HEK293 (cell line): ENCODE results near the gene TLE3.

Source experiments
- BCL11B ChIP-seq: fragments of 450-650 bp; formaldehyde crosslinking; IDR thresholded peaks from 2 replicates; pipeline ENCODE4 v1.5.1; 2016; ENCODE audit warnings: low read depth, missing biosample characterization, missing genetic modification characterization
- HOXA7 ChIP-seq: sonication (generic); formaldehyde crosslinking; IDR thresholded peaks from 2 replicates; pipeline ENCODE4 v1.8.1; 2022; ENCODE audit warnings: missing genetic modification reagents, borderline replicate concordance
- TCF7L2 ChIP-seq: IDR thresholded peaks from 2 replicates; pipeline ENCODE4 v1.6.1; 2011; ENCODE audit warnings: low read depth, mild to moderate bottlenecking, inconsistent platforms, low read length, moderate library complexity, borderline replicate concordance
- ZNF10 ChIP-seq: fragments of 450-650 bp; formaldehyde crosslinking; IDR thresholded peaks from 2 replicates; pipeline ENCODE4 v1.5.1; 2017; ENCODE audit warnings: missing biosample characterization, missing genetic modification characterization
- ZNF114 ChIP-seq: fragments of 450-650 bp; formaldehyde crosslinking; IDR thresholded peaks from 2 replicates; pipeline ENCODE4 v1.5.0; 2017; ENCODE audit warnings: missing biosample characterization, missing genetic modification characterization
- ZNF140 ChIP-seq: fragments of 450-650 bp; formaldehyde crosslinking; IDR thresholded peaks from 2 replicates; pipeline ENCODE4 v1.5.1; 2016; ENCODE audit warnings: missing biosample characterization, missing genetic modification characterization
- ZNF2 ChIP-seq: fragments of 450-650 bp; formaldehyde crosslinking; IDR thresholded peaks from 2 replicates; pipeline ENCODE4 v1.5.1; 2016; ENCODE audit warnings: missing biosample characterization, missing genetic modification characterization
- ZNF274 ChIP-seq, 2 experiments: fragments of 200-500 bp in 1 of 2; fragments of 450-650 bp in 1 of 2; sonication (Bioruptor generic) in 1 of 2; formaldehyde crosslinking in 1 of 2; IDR thresholded peaks; 2 replicates each; pipeline versions ENCODE4 v1.5.1 to v1.6.1; 2014 to 2016; ENCODE audit warnings: borderline replicate concordance in 1 of 2, inconsistent platforms in 1 of 2, low read length in 1 of 2, missing biosample characterization in 1 of 2, missing genetic modification characterization in 1 of 2
- ZNF561 ChIP-seq: fragments of 450-650 bp; IDR thresholded peaks from 2 replicates; pipeline ENCODE4 v1.5.1; 2018; ENCODE audit warnings: missing biosample characterization, missing genetic modification characterization, borderline replicate concordance
- ZNF600 ChIP-seq: fragments of 450-650 bp; formaldehyde crosslinking; IDR thresholded peaks from 2 replicates; pipeline ENCODE4 v1.5.1; 2016; ENCODE audit warnings: missing biosample characterization, missing genetic modification characterization
- ZNF623 ChIP-seq: fragments of 450-650 bp; formaldehyde crosslinking; IDR thresholded peaks from 2 replicates; pipeline ENCODE4 v1.5.1; 2016; ENCODE audit warnings: missing biosample characterization, missing genetic modification characterization
- ZNF629 ChIP-seq: fragments of 450-650 bp; formaldehyde crosslinking; IDR thresholded peaks from 2 replicates; pipeline ENCODE4 v1.5.1; 2017; ENCODE audit warnings: missing biosample characterization, missing genetic modification characterization
- ZNF654 ChIP-seq: fragments of 450-650 bp; formaldehyde crosslinking; IDR thresholded peaks from 2 replicates; pipeline ENCODE4 v1.5.1; 2016; ENCODE audit warnings: low read depth, missing biosample characterization, missing genetic modification characterization
- ZNF707 ChIP-seq: fragments of 450-650 bp; formaldehyde crosslinking; IDR thresholded peaks from 2 replicates; pipeline ENCODE4 v1.5.1; 2016; ENCODE audit warnings: missing biosample characterization, missing genetic modification characterization
- ZNF747 ChIP-seq: fragments of 450-650 bp; formaldehyde crosslinking; IDR thresholded peaks from 2 replicates; pipeline ENCODE4 v1.5.1; 2016; ENCODE audit warnings: missing biosample characterization, missing genetic modification characterization
- ZNF776 ChIP-seq: fragments of 450-650 bp; formaldehyde crosslinking; IDR thresholded peaks from 2 replicates; pipeline ENCODE4 v1.5.0; 2017; ENCODE audit warnings: missing biosample characterization, missing genetic modification characterization, borderline replicate concordance
- ZSCAN16 ChIP-seq: fragments of 450-650 bp; formaldehyde crosslinking; IDR thresholded peaks from 2 replicates; pipeline ENCODE4 v1.5.1; 2016; ENCODE audit warnings: missing biosample characterization, missing genetic modification characterization
- ZSCAN30 ChIP-seq: fragments of 450-650 bp; IDR thresholded peaks from 2 replicates; pipeline ENCODE4 v1.5.1; 2018; ENCODE audit warnings: missing biosample characterization, mild to moderate bottlenecking, missing genetic modification characterization, moderate library complexity
- TF ChIP-seq, protein P1 (sequence below): fragments of 450-650 bp; formaldehyde crosslinking; IDR thresholded peaks from 2 replicates; pipeline ENCODE4 v1.5.1; 2016; ENCODE audit warnings: missing biosample characterization, missing genetic modification characterization
- TF ChIP-seq, protein P2 (sequence below): fragments of 450-650 bp; formaldehyde crosslinking; IDR thresholded peaks from 2 replicates; pipeline ENCODE4 v1.5.1; 2016; ENCODE audit warnings: missing biosample characterization, missing genetic modification characterization
- TF ChIP-seq, protein P3 (sequence below): fragments of 450-650 bp; formaldehyde crosslinking; IDR thresholded peaks from 2 replicates; pipeline ENCODE4 v1.5.1; 2016; ENCODE audit warnings: missing biosample characterization, missing genetic modification characterization
- TF ChIP-seq, protein P4 (sequence below): fragments of 450-650 bp; formaldehyde crosslinking; IDR thresholded peaks from 2 replicates; pipeline ENCODE4 v1.5.1; 2017; ENCODE audit warnings: missing biosample characterization, missing genetic modification characterization
- TF ChIP-seq, protein P5 (sequence below): fragments of 450-650 bp; formaldehyde crosslinking; IDR thresholded peaks from 2 replicates; pipeline ENCODE4 v1.5.1; 2017; ENCODE audit warnings: missing biosample characterization, missing genetic modification characterization
- TF ChIP-seq, protein P6 (sequence below): fragments of 450-650 bp; formaldehyde crosslinking; IDR thresholded peaks from 2 replicates; pipeline ENCODE4 v1.5.0; 2017; ENCODE audit warnings: missing biosample characterization, missing genetic modification characterization, borderline replicate concordance
- TF ChIP-seq, protein P7 (sequence below): fragments of 450-650 bp; formaldehyde crosslinking; IDR thresholded peaks from 2 replicates; pipeline ENCODE4 v1.5.1; 2016; ENCODE audit warnings: missing biosample characterization, missing genetic modification characterization

Gene TLE3

DNA sequence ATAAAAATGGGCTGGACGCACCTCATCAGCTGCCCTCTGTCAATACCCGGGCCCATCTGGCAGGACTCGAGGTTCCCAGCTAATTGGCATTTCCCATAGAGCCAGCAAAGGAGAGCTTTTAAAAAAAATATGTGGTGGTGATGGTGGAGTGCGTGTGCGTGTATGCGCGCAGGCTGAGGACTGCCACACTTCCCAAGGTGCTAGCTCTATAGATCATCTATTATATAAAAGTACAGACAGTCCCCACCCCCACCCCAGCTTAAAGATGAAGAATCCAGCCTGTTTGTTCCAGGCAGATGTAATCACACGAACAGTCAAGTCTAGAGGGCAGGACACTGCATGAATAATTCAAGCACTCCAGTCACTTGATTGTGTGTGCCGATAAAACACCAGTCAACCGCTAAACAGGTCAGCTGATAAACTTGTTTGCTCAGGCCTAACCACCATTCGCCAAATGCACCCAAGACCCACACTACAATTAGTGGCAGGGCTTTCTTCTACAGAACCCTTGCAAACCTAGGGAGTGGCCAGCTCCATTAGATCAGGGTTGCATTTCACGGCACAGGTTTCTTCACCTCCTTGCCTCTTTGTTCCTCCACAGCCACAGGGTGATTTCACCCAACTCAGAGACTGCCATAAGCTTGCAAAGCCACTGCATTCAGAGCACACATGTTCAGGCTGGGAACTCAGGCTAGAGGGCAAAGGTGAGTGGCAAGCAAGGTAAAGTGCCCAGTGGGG is 5.8 kb downstream of the TLE3 start (continued):
- TF ChIP-seq ZNF10 (tag by site-specific recombination) (no peak), ZNF600 (peak; percentile 80), ZNF747 (no peak), ZSCAN16 (tag by site-specific recombination) (peak; percentile 58; the same call in 1 of the 2 replicates), TCF7L2 (peak; percentile 50; the same call in 1 of the 2 replicates), ZNF629 (tag by site-specific recombination) (peak; percentile 85), ZSCAN30 (tag by site-specific recombination) (peak; percentile 56; the same call in 1 of the 2 replicates), ZNF140 (tag by site-specific recombination) (no peak), ZNF707 (tag by site-specific recombination) (no peak), BCL11B (tag by site-specific recombination) (no peak), ZNF776 (tag by site-specific recombination) (no peak), ZNF2 (tag by site-specific recombination) (peak; percentile 44; the same call in 1 of the 2 replicates), ZNF654 (tag by site-specific recombination) (no peak), ZNF274 (IDR thresholded peaks at IDR 0.05; ENCODE audit: low read length) (no peak), ZNF274 (tag by site-specific recombination; IDR thresholded peaks at IDR 0.05; ENCODE audit: borderline replicate concordance) (no peak), ZNF561 (0 out of 2 replicates have a peak, but pooled peaks have one; percentile 38), HOXA7 (CRISPR knock-in tag) (no peak), ZNF623 (tag by site-specific recombination) (no peak), ZNF114 (tag by site-specific recombination) (no peak)
- TF ChIP-seq, protein P1, sequence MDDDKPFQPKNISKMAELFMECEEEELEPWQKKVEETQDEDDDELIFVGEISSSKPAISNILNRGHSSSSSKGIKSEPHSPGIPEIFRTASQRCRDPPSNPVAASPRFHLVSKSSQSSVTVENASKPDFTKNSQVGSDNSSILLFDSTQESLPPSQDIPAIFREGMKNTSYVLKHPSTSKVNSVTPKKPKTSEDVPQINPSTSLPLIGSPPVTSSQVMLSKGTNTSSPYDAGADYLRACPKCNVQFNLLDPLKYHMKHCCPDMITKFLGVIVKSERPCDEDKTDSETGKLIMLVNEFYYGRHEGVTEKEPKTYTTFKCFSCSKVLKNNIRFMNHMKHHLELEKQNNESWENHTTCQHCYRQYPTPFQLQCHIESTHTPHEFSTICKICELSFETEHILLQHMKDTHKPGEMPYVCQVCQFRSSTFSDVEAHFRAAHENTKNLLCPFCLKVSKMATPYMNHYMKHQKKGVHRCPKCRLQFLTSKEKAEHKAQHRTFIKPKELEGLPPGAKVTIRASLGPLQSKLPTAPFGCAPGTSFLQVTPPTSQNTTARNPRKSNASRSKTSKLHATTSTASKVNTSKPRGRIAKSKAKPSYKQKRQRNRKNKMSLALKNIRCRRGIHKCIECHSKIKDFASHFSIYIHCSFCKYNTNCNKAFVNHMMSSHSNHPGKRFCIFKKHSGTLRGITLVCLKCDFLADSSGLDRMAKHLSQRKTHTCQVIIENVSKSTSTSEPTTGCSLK (tag by site-specific recombination): no peak
- TF ChIP-seq, protein P2, sequence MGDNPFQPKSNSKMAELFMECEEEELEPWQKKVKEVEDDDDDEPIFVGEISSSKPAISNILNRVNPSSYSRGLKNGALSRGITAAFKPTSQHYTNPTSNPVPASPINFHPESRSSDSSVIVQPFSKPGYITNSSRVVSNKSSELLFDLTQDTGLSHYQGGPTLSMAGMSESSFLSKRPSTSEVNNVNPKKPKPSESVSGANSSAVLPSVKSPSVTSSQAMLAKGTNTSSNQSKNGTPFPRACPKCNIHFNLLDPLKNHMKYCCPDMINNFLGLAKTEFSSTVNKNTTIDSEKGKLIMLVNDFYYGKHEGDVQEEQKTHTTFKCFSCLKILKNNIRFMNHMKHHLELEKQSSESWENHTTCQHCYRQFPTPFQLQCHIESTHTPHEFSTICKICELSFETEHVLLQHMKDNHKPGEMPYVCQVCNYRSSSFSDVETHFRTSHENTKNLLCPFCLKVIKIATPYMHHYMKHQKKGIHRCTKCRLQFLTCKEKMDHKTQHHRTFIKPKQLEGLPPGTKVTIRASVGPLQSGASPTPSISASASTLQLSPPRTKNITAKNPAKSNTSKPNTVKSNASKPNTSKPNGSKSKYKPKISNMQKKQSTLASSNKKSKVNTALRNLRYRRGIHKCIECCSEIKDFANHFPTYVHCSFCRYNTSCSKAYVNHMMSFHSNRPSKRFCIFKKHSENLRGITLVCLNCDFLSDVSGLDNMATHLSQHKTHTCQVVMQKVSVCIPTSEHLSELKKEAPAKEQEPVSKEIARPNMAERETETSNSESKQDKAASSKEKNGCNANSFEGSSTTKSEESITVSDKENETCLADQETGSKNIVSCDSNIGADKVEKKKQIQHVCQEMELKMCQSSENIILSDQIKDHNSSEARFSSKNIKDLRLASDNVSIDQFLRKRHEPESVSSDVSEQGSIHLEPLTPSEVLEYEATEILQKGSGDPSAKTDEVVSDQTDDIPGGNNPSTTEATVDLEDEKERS (tag by site-specific recombination): no peak
- TF ChIP-seq, protein P3, sequence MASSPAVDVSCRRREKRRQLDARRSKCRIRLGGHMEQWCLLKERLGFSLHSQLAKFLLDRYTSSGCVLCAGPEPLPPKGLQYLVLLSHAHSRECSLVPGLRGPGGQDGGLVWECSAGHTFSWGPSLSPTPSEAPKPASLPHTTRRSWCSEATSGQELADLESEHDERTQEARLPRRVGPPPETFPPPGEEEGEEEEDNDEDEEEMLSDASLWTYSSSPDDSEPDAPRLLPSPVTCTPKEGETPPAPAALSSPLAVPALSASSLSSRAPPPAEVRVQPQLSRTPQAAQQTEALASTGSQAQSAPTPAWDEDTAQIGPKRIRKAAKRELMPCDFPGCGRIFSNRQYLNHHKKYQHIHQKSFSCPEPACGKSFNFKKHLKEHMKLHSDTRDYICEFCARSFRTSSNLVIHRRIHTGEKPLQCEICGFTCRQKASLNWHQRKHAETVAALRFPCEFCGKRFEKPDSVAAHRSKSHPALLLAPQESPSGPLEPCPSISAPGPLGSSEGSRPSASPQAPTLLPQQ (tag by site-specific recombination): peak; percentile 48; the same call in 1 of the 2 replicates
- TF ChIP-seq, protein P4, sequence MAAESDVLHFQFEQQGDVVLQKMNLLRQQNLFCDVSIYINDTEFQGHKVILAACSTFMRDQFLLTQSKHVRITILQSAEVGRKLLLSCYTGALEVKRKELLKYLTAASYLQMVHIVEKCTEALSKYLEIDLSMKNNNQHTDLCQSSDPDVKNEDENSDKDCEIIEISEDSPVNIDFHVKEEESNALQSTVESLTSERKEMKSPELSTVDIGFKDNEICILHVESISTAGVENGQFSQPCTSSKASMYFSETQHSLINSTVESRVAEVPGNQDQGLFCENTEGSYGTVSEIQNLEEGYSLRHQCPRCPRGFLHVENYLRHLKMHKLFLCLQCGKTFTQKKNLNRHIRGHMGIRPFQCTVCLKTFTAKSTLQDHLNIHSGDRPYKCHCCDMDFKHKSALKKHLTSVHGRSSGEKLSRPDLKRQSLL (tag by site-specific recombination): no peak
- TF ChIP-seq, protein P5, sequence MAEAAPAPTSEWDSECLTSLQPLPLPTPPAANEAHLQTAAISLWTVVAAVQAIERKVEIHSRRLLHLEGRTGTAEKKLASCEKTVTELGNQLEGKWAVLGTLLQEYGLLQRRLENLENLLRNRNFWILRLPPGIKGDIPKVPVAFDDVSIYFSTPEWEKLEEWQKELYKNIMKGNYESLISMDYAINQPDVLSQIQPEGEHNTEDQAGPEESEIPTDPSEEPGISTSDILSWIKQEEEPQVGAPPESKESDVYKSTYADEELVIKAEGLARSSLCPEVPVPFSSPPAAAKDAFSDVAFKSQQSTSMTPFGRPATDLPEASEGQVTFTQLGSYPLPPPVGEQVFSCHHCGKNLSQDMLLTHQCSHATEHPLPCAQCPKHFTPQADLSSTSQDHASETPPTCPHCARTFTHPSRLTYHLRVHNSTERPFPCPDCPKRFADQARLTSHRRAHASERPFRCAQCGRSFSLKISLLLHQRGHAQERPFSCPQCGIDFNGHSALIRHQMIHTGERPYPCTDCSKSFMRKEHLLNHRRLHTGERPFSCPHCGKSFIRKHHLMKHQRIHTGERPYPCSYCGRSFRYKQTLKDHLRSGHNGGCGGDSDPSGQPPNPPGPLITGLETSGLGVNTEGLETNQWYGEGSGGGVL: no peak
- TF ChIP-seq, protein P6, sequence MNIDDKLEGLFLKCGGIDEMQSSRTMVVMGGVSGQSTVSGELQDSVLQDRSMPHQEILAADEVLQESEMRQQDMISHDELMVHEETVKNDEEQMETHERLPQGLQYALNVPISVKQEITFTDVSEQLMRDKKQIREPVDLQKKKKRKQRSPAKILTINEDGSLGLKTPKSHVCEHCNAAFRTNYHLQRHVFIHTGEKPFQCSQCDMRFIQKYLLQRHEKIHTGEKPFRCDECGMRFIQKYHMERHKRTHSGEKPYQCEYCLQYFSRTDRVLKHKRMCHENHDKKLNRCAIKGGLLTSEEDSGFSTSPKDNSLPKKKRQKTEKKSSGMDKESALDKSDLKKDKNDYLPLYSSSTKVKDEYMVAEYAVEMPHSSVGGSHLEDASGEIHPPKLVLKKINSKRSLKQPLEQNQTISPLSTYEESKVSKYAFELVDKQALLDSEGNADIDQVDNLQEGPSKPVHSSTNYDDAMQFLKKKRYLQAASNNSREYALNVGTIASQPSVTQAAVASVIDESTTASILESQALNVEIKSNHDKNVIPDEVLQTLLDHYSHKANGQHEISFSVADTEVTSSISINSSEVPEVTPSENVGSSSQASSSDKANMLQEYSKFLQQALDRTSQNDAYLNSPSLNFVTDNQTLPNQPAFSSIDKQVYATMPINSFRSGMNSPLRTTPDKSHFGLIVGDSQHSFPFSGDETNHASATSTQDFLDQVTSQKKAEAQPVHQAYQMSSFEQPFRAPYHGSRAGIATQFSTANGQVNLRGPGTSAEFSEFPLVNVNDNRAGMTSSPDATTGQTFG (tag by site-specific recombination): no peak
- TF ChIP-seq, protein P7, sequence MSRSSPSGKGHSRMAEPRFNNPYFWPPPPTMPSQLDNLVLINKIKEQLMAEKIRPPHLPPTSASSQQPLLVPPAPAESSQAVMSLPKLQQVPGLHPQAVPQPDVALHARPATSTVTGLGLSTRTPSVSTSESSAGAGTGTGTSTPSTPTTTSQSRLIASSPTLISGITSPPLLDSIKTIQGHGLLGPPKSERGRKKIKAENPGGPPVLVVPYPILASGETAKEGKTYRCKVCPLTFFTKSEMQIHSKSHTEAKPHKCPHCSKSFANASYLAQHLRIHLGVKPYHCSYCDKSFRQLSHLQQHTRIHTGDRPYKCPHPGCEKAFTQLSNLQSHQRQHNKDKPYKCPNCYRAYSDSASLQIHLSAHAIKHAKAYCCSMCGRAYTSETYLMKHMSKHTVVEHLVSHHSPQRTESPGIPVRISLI (tag by site-specific recombination): no peak
